K562 (cell line): Measurements from ENCODE around the gene CRKL. TPM values are rescaled to one million over a fixed set of nuclear protein-coding genes. Genes with fewer than 3 reads are reported as not detected.
A peak's percentile ranks its signal among the peaks of the same experiment; 100 is the strongest.

Experiments
- CREM ChIP-seq: IDR thresholded peaks from 2 replicates; pipeline ENCODE4 v1.6.1; 2014; ENCODE audit warnings: antibody characterized with exemption, low read depth
- GMEB1 ChIP-seq: fragments of 250-450 bp; sonication (Bioruptor Pico); IDR thresholded peaks from 2 replicates; pipeline ENCODE4 v1.4.0; 2020; ENCODE audit warnings: mild to moderate bottlenecking
- HDAC2 ChIP-seq: fragments of 450-650 bp; IDR thresholded peaks from 2 replicates; pipeline ENCODE4 v1.6.1; 2016; ENCODE audit warnings: mild to moderate bottlenecking
- MECOM ChIP-seq: fragments of 250-450 bp; sonication (Bioruptor Pico); IDR thresholded peaks from 2 replicates; pipeline ENCODE4 v1.8.0; 2022; ENCODE audit warnings: inconsistent platforms
- NFE2 ChIP-seq: IDR thresholded peaks from 2 replicates; pipeline ENCODE4 v1.6.1; 2014; ENCODE audit warnings: antibody characterized with exemption, low read depth
- SMAD4 ChIP-seq: fragments of 250-450 bp; sonication (Bioruptor Pico); conservative IDR thresholded peaks from 2 replicates; pipeline ENCODE4 v1.8.0; 2021; ENCODE audit warnings: inconsistent platforms, mild to moderate bottlenecking, moderate library complexity
- TEAD1 ChIP-seq, 2 experiments: fragments of 450-650 bp in 1 of 2; sonication (generic) in 1 of 2; formaldehyde crosslinking; IDR thresholded peaks; 2 replicates each; pipeline versions ENCODE4 v1.4.0 to v1.8.0; 2020 to 2022; ENCODE audit warnings: mild to moderate bottlenecking in 2 of 2, missing genetic modification reagents in 1 of 2
- TEAD4 ChIP-seq, 2 experiments: sonication (generic) in 1 of 2; formaldehyde crosslinking in 1 of 2; IDR thresholded peaks; 2 replicates each; pipeline versions ENCODE4 v1.6.1 to v1.8.0; 2012 to 2022; ENCODE audit warnings: borderline replicate concordance in 1 of 2, inconsistent platforms in 1 of 2, low read length in 1 of 2, mild to moderate bottlenecking in 1 of 2, missing genetic modification reagents in 1 of 2
- ZC3H11A ChIP-seq: IDR thresholded peaks from 2 replicates; pipeline ENCODE4 v1.6.1; 2012; ENCODE audit warnings: low read depth, low read length, improper control_type of control experiment
- ZNF165 ChIP-seq: fragments of 250-450 bp; sonication (Bioruptor Pico); IDR thresholded peaks from 2 replicates; pipeline ENCODE4 v1.4.0; 2020; ENCODE audit warnings: borderline replicate concordance
- ZNF282 ChIP-seq: sonication (generic); formaldehyde crosslinking; IDR thresholded peaks from 2 replicates; pipeline ENCODE4 v1.8.1; 2023; ENCODE audit warnings: missing genetic modification reagents
- ZNF316 ChIP-seq: fragments of 450-650 bp; IDR thresholded peaks from 2 replicates; pipeline ENCODE4 v1.6.1; 2016
- ZNF318 ChIP-seq, 2 experiments: fragments of 450-650 bp; IDR thresholded peaks; 2 replicates each; pipeline ENCODE4 v1.6.1; 2016; ENCODE audit warnings: mild to moderate bottlenecking in 2 of 2, borderline replicate concordance in 1 of 2, low read depth in 1 of 2, moderate library complexity in 1 of 2
- ZNF639 ChIP-seq, 2 experiments: fragments of 200-800 bp in 1 of 2; sonication (Bioruptor generic) in 1 of 2; sonication (generic) in 1 of 2; formaldehyde crosslinking in 1 of 2; IDR thresholded peaks in 1 of 2; conservative IDR thresholded peaks in 1 of 2; 2 replicates each; pipeline versions ENCODE4 v1.5.0 to v1.6.1; 2016 to 2020; ENCODE audit warnings: missing compliant biosample characterization in 1 of 2, missing genetic modification characterization in 1 of 2, missing genetic modification reagents in 1 of 2
- polyA plus RNA-seq, 8 experiments: library from polyadenylated mRNA; depleted of rRNA in 4 of 8; stranded (reverse) in 5 of 8; unstranded in 3 of 8; fragments of >200 nt; fragmentation: Nextera tagmentation in 2 of 8; fragmentation: Illumina TruSeq in 1 of 8; extraction: Ambion mirVana in 2 of 8; extraction: Trizol in 1 of 8; gene quantifications; 2 replicates each; pipeline versions ENCODE4 v1.2.1 to v1.2.3, GENCODE V29; 2011 to 2014; ENCODE audit warnings: inconsistent platforms in 1 of 8, missing spikeins in 1 of 8
- total RNA-seq, 7 experiments: library from RNA; depleted of rRNA in 6 of 7; stranded (reverse); fragments of >200 nt in 6 of 7; fragmentation: Illumina TruSeq in 2 of 7; extraction: Trizol in 2 of 7; gene quantifications; 2 replicates each; pipeline versions ENCODE4 v1.2.1 to v1.2.3, GENCODE V29; 2011 to 2021; ENCODE audit warnings: low replicate concordance in 1 of 7

Gene CRKL
- total and polyA plus RNA-seq, 9 of the 15 experiments (the other 6 are each of a cell fraction or from before 2014, with no cell fraction given): 100 to 263 (median 124) TPM

GRCh38 chr22:20904008-20904979 lies 12.9 kb upstream of the CRKL start (continued):
- TF ChIP-seq ZNF318 (IDR thresholded peaks at IDR 0.05; ENCODE audit: borderline replicate concordance in 1 of 2, low read depth in 1 of 2) (peak in 1 of 2 experiments; percentile 93; a peak in 2 of 4 replicates), ZC3H11A (peak; percentile 34; the same call in 1 of the 2 replicates), MECOM (no peak), CREM (peak; percentile 65), TEAD4 (IDR thresholded peaks at IDR 0.05; ENCODE audit: low read length) (no peak), TEAD4 (CRISPR knock-in tag; IDR thresholded peaks at IDR 0.05; ENCODE audit: borderline replicate concordance) (peak; percentile 46; the same call in 1 of the 2 replicates), TEAD1 (CRISPR knock-in tag; IDR thresholded peaks at IDR 0.05) (peak in 1 of 2 experiments; percentile 75; a peak in 2 of 4 replicates), GMEB1 (0 out of 2 replicates have a peak, but pooled peaks have one; percentile 14), ZNF282 (CRISPR knock-in tag) (no peak), SMAD4 (CRISPR knock-in tag) (0 out of 2 replicates have a peak, but pooled peaks have one; percentile 27), HDAC2 (no peak; the same call in 1 of the 2 replicates), ZNF316 (no peak), ZNF165 (CRISPR knock-in tag) (peak; percentile 46; the same call in 1 of the 2 replicates), ZNF639 (CRISPR knock-in tag; conservative IDR thresholded peaks at IDR 0.05 in 1 of 2, IDR thresholded peaks at IDR 0.05 in 1 of 2) (peak in 1 of 2 experiments; percentile 80; a peak in 2 of 4 replicates), NFE2 (no peak)
